HUES48 (cell line): ENCODE results near the gene NR2C2.

ENCODE experiments used
- H3K27ac ChIP-seq: one replicate; pipeline ENCODE4 v1.7.0; 2013; ENCODE audit warnings: low read depth, low read length, inconsistent platforms
- H3K27me3 ChIP-seq: 2 replicates; pipeline ENCODE4 v1.6.1; 2013; ENCODE audit warnings: mild to moderate bottlenecking, low read length; ENCODE audit not compliant: control insufficient read depth, insufficient read depth
- H3K36me3 ChIP-seq: 2 replicates; pipeline ENCODE4 v1.6.1; 2013; ENCODE audit warnings: low read length; ENCODE audit not compliant: control insufficient read depth, insufficient read depth
- H3K4me1 ChIP-seq: 2 replicates; pipeline ENCODE4 v1.6.1; 2013; ENCODE audit warnings: mild to moderate bottlenecking, low read length; ENCODE audit not compliant: control insufficient read depth, insufficient read depth
- H3K4me3 ChIP-seq: 2 replicates; pipeline ENCODE4 v1.5.1; 2013; ENCODE audit warnings: mild to moderate bottlenecking, low read depth, low read length
- H3K9ac ChIP-seq: 2 replicates; pipeline ENCODE4 v1.6.1; 2013; ENCODE audit warnings: mild to moderate bottlenecking, low read depth, low read length, moderate library complexity
- H3K9me3 ChIP-seq: 2 replicates; pipeline ENCODE4 v1.6.1; 2013; ENCODE audit warnings: low read length; ENCODE audit not compliant: control insufficient read depth, insufficient read depth

NR2C2 gene

DNA sequence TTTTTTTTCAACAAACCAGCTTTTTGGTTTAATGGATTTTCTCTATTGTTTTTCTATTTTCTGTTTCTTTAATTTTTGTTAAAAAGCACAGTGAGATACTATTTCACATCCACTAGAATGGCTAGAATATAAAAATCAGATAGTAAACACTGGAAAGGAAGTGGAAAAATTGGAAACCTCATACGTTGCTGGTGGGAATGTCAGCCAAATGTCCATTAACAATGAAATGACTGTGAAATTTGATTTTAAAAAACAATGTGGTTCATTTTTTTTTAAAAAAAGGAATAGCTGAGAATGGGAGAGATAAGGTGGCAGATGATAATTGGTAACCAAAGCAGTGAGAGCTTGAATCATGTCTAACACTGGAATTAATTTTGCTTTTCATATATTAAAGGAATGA, 19.9 kb downstream of the NR2C2 start:
- no peak overlapping the region for H3K4me3 ChIP-seq
- H3K9me3 ChIP-seq: no peaks in the 10 kb centered on the region
- H3K9ac ChIP-seq: no peak overlapping the region
- H3K36me3 ChIP-seq: peaks cover 34% of the 10 kb centered on the region
- H3K27ac ChIP-seq: no peak overlapping the region
- no peaks in the 10 kb centered on the region for H3K27me3 ChIP-seq
- no peaks in the 10 kb centered on the region for H3K4me1 ChIP-seq

DNA sequence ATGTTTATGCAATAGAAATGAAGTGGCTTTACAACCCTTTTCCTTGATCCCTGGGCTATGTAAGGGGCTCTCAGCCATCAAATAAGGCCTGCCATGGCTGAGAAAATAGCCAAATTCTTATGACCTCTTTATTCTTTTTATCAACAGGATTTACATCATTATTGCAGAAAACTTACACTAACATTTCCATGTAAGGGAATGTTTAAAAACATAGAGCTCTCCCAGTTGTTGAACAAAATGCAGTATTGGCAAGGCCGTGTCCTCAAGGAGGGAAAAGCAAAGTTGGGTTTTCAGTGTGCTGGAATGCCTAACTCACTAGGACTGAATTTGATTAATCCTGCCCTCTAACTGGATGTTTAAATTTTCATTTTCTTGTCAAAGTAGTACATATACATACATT, 22.3 kb downstream of the NR2C2 start:
- H3K9me3 ChIP-seq: no peaks in the 10 kb centered on the region
- no peak overlapping the region for H3K27ac ChIP-seq
- no peaks in the 10 kb centered on the region for H3K27me3 ChIP-seq
- no peak overlapping the region for H3K9ac ChIP-seq
- H3K36me3 ChIP-seq: peaks cover 43% of the 10 kb centered on the region
- no peak overlapping the region for H3K4me3 ChIP-seq
- no peaks in the 10 kb centered on the region for H3K4me1 ChIP-seq

DNA sequence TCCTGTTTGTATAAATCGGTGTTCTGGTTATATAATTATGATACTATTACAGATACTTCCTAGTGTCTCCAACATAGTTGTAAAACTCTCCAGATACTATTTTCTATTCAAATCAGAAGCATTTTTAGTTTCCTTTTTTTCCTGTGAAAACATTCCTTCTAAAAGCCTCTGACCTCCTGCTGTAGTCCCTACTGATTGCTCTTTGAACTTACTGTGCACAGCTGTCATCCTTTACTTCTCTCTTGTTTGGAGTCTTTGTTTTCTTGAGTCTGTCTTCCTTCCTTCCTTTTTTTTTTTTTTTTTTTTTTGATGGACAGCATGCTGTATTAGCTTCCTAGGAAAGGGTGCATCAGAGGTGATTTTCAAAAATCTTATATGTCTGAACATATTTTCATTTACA, 28.9 kb downstream of the NR2C2 start:
- Histone ChIP-seq H3K27me3 (no peaks in the 10 kb centered on the region), H3K4me1 (no peaks in the 10 kb centered on the region), H3K36me3 (peaks cover 26% of the 10 kb centered on the region), H3K9me3 (no peaks in the 10 kb centered on the region), H3K4me3 (no peak overlapping the region), H3K27ac (no peak overlapping the region), H3K9ac (no peak overlapping the region)

DNA sequence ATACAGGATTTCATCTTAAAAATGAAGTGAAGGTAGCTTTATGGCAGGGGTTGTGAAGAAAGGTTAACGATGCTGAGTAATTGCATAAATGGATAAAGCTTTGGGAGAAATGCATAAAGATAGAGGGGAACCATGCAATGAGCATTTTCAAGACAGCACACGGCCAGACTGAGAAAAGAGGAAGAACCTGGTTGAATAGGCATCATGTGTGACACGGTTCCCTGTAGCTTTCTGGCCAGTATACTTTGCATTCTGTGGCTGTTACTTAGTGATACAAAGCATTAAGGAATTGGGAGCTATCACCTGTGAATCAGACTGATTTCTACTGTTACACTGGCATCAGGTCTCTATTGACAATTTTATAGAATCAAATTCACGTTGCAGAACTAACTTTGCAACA, 33.3 kb downstream of the NR2C2 start:
- no peaks in the 10 kb centered on the region for H3K27me3 ChIP-seq
- H3K9ac ChIP-seq: no peak overlapping the region
- H3K9me3 ChIP-seq: no peaks in the 10 kb centered on the region
- no peak overlapping the region for H3K4me3 ChIP-seq
- H3K36me3 ChIP-seq: peaks cover 10% of the 10 kb centered on the region
- H3K4me1 ChIP-seq: no peaks in the 10 kb centered on the region
- no peak overlapping the region for H3K27ac ChIP-seq

DNA sequence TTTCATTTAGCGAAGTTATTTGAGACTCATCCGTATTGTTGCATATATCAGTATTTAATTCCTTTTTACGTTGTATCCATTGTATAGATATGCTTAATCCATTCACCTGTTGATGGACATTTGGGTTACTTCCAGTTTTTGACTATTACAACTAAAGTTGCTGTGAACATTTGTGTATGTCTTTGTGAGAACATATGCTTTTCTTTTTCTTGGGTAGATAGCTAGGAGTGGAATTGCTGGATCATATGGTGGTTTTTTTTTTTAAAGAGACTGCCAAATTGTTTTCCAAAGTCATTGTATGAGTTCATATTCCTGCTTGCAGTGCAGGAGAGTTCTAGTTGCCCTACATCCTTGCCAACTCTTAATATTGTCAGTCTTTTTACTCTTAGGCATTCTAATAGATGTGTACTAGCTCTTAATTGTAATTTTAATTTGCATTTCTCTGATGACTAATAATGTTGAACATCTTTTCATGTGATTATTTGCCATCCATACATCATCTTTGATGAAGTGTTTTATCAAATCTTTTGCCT, 37.3 kb downstream of the NR2C2 start:
- H3K4me3 ChIP-seq: no peak overlapping the region

DNA sequence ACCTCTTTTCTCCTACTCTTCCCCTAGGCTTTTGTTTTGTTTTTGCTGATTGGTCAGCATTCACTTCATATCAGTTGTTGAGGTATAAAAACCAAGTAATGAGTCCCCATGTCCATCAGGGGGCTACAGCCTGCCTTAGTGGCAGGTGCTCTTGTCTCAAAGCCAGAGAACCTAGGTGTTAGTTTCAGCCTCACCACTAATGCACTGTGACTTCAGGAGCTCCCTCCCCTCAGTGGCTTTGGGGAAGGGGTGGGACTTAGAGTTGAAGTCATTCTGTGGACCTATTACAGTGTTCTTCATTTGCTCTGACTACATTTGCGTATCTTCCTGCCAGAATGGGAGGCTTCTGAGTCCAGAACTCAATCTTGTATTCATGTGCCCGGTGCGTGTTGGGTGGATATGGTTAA, 41.6 kb downstream of the NR2C2 start:
- H3K4me3 ChIP-seq: no peak overlapping the region
- peaks cover 22% of the 10 kb centered on the region for H3K4me1 ChIP-seq
- H3K27ac ChIP-seq: no peak overlapping the region
- 0 out of 2 replicates have a peak, but pooled peaks cover 2% of the 10 kb centered on the region for H3K36me3 ChIP-seq
- H3K9ac ChIP-seq: no peak overlapping the region
- no peaks in the 10 kb centered on the region for H3K27me3 ChIP-seq
- no peaks in the 10 kb centered on the region for H3K9me3 ChIP-seq

More for the DNA sequence above, 37.3 kb downstream of the NR2C2 start:
- Histone ChIP-seq H3K36me3 (0 out of 2 replicates have a peak, but pooled peaks cover 2% of the 10 kb centered on the region), H3K27me3 (no peaks in the 10 kb centered on the region), H3K4me1 (peaks cover 5% of the 10 kb centered on the region; the same call in 1 of the 2 replicates), H3K27ac (no peak overlapping the region), H3K9ac (no peak overlapping the region), H3K9me3 (no peaks in the 10 kb centered on the region)

DNA sequence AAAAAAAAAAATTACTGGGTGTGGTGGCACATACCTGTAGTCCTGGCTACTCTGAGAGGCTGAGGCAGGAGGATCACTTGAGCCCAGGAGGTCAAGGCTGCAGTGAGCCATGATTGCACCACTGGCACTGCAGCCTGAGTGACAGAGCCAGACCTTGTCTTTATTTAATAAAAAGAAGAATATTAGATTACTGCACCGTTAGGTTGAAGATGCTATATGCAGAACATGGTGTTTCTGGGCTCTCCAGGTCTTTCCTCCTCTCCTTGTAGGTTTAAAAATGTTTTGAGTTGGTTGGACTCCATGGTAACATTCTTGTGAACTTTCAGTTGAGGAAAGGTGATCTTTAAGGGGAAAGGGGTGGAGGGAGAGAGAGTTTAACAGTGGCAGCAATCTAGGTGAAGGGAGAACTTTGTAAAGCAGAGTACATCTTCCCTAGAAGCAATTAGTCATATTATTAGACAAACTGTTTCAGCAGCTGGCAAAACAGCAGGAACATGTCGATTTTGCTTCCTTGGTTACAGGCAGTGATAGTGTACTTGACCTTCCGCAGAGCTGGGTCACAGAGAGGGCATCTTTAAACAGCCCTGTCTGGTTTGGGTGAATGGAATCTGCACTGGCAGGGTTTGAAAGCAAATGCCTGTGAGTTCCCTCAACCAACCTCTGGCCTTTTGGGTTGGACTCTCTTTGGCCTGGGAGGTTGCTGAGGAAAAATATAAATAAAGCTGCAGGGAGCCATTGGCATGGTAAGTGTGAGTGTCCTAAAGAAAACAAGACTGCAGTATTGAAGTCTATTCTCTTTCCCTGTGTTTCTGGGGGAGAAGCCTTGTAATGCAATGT, 42.8 kb downstream of the NR2C2 start:
- Histone ChIP-seq H3K27me3 (no peaks in the 10 kb centered on the region), H3K27ac (peak overlapping the region; percentile 64), H3K9ac (no peak overlapping the region)

DNA sequence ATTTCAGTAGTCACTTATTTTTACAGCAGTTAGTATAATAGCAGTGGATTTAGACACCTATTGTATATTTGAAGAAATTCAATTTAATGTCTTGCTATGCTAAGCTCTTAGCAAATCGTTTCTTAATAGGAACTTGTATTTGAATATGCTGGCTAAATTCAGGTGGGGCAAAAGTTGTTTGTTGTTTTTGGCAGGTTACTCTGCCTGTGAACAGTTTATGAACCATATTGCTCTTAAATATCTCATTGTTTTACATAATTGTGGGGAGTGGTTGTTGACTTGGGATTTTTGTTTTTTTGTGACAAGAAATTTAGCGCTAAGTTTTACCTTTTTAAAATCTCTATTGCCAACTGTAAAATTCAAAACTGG, 43.4 kb downstream of the NR2C2 start:
- H3K27ac ChIP-seq: peak overlapping the region; percentile 64
- no peak overlapping the region for H3K4me3 ChIP-seq
- H3K27me3 ChIP-seq: no peaks in the 10 kb centered on the region
- H3K9ac ChIP-seq: no peak overlapping the region
- peaks cover 22% of the 10 kb centered on the region for H3K4me1 ChIP-seq
- no peaks in the 10 kb centered on the region for H3K9me3 ChIP-seq
- H3K36me3 ChIP-seq: no peaks in the 10 kb centered on the region

More for the DNA sequence above, 42.8 kb downstream of the NR2C2 start:
- Histone ChIP-seq H3K9me3 (no peaks in the 10 kb centered on the region), H3K4me1 (peaks cover 22% of the 10 kb centered on the region), H3K36me3 (no peaks in the 10 kb centered on the region), H3K4me3 (no peak overlapping the region)

DNA sequence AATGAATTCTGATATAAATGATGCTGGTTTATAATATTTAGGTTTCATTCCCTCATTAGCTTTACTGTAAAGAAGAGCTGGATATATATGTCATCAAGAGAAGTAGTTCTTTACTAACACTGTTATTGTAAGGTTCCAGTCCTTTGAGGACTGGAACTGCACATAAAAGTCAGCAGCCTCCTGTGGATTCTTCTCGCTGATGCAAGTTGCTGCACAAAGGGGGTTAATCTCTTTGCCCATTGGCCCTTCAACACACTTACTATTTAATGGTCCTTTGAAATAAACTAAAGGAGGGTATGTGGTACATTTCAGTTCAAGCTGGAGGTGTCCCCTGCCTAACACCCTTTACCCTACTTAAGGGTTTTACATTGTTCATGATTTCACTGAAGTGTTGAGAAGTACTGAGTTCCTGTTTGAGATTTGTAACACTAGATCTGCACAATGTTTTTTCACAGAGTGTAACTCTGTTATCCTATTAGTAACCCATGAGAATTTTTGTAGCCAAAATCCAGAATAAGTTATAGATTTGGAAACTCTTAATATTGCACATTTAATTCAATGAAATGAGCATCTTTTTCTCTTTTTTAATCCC, 43.9 kb downstream of the NR2C2 start:
- Histone ChIP-seq H3K9ac (no peak overlapping the region), H3K27ac (peak overlapping the region; percentile 64), H3K36me3 (no peaks in the 10 kb centered on the region), H3K4me3 (no peak overlapping the region), H3K9me3 (no peaks in the 10 kb centered on the region), H3K27me3 (no peaks in the 10 kb centered on the region), H3K4me1 (peaks cover 22% of the 10 kb centered on the region)

DNA sequence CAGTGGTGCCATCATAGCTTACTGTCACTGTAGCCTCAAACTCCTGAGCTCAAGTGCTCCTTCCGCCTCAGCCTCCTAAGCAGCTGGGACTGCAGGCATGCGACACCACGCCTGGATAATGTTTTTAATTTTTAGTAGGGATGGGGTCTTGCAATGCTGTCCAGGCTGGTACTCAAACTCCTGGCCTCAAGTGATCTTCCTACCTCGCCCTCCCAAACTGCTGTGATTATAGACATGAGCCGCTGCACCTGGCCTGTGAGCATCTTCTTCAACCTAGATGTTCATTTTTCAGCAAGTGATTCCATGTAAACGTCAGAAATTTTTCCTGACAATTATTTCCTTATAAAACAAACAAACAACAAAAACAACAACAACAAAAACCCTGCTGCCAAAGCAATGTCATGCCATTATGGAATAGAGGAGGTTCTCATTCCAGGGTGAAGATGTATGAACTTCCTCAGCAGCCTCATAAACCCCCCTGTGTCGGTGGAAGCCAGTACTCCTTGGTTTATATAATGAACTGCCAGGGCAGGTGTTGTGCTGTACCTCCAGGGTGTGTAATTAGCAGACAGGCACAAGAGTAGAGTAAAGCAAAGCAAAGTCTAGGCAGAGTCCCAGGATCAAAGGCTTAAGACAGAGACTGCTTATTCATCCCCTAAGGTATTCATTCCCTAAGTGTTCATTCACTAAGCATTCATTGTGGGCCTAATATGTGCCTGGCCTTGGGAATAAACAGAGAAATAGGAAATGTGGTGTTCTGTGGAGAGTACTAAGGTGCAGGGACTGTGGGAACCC, 44.6 kb downstream of the NR2C2 start:
- H3K4me1 ChIP-seq: peaks cover 22% of the 10 kb centered on the region
- H3K4me3 ChIP-seq: no peak overlapping the region
- no peaks in the 10 kb centered on the region for H3K36me3 ChIP-seq
- no peaks in the 10 kb centered on the region for H3K9me3 ChIP-seq
- no peak overlapping the region for H3K27ac ChIP-seq
- H3K9ac ChIP-seq: no peak overlapping the region
- no peaks in the 10 kb centered on the region for H3K27me3 ChIP-seq
